Caco-2 (cell line): ENCODE data around the gene MS4A1. TPM values are rescaled to one million over a fixed set of nuclear protein-coding genes. Genes with fewer than 3 reads are reported as not detected.

Source experiments
- Bru-seq: library from RNA; stranded (reverse); fragments of 400-500 nt; gene quantifications from one replicate; lab custom pipeline; 2021; lab: Mats Ljungman, UMichigan
- BruChase-seq, 2 experiments: library from RNA; stranded (reverse); fragments of 400-500 nt; gene quantifications; one replicate each; lab custom pipeline; 2021; lab: Mats Ljungman, UMichigan
- BruUV-seq: library from RNA; stranded (reverse); fragments of 400-500 nt; replicated peaks from 2 replicates; lab custom pipeline; 2021; lab: Mats Ljungman, UMichigan
- CTCF ChIA-PET: fragments of 300-600 bp; sonication (Branson Sonifier 250); formaldehyde crosslinking; loops from one replicate; lab custom pipeline; 2022; ENCODE audit warnings: antibody characterized with exemption; lab: Charles Lee
- POLR2A ChIA-PET: fragments of 300-600 bp; sonication (Branson Sonifier 250); formaldehyde crosslinking; loops from one replicate; lab custom pipeline; 2022; ENCODE audit warnings: antibody characterized with exemption; lab: Charles Lee
- DNase-seq, 2 experiments: peaks; one replicate each; pipeline versions ENCODE4 v3.0.0 to v3.0.0-alpha.2; 2020 to 2022
- H3K27me3 ChIP-seq: replicated peaks from 2 replicates; pipeline ENCODE4 v1.6.0; 2011; ENCODE audit warnings: low read length; ENCODE audit not compliant: control insufficient read depth, insufficient read depth
- H3K36me3 ChIP-seq: 2 replicates; pipeline ENCODE4 v1.5.1; 2011; ENCODE audit warnings: low read length; ENCODE audit not compliant: control insufficient read depth, insufficient read depth
- H3K4me1 ChIP-seq: fragments of 250-450 bp; sonication (Bioruptor Pico); 2 replicates; pipeline ENCODE4 v1.5.1; 2020; ENCODE audit warnings: mild to moderate bottlenecking
- H3K4me3 ChIP-seq: 2 replicates; pipeline ENCODE4 v1.5.1; 2011; ENCODE audit warnings: low read depth, mild to moderate bottlenecking, control low read depth, low read length
- H3K9me3 ChIP-seq: fragments of 250-450 bp; sonication (Bioruptor Pico); 2 replicates; pipeline ENCODE4 v1.5.1; 2020; ENCODE audit warnings: mild to moderate bottlenecking, moderate library complexity
- H3K27ac Mint-ChIP-seq: one replicate; pipeline ENCODE4 v1.8.0; 2022; ENCODE audit warnings: mixed read lengths; ENCODE audit not compliant: unreplicated experiment
- H3K27me3 Mint-ChIP-seq: one replicate; pipeline ENCODE4 v1.8.0; 2022; ENCODE audit warnings: mixed read lengths; ENCODE audit not compliant: insufficient read depth, unreplicated experiment
- H3K36me3 Mint-ChIP-seq: one replicate; pipeline ENCODE4 v1.8.0; 2022; ENCODE audit warnings: mild to moderate bottlenecking, mixed read lengths; ENCODE audit not compliant: insufficient read depth, unreplicated experiment
- H3K4me1 Mint-ChIP-seq: one replicate; pipeline ENCODE4 v1.8.0; 2022; ENCODE audit warnings: low read depth, mixed read lengths; ENCODE audit not compliant: unreplicated experiment
- H3K4me3 Mint-ChIP-seq: one replicate; pipeline ENCODE4 v1.8.0; 2022; ENCODE audit warnings: mild to moderate bottlenecking, moderate library complexity, mixed read lengths; ENCODE audit not compliant: unreplicated experiment
- H3K9me3 Mint-ChIP-seq: one replicate; pipeline ENCODE4 v1.8.0; 2022; ENCODE audit warnings: mixed read lengths; ENCODE audit not compliant: unreplicated experiment
- CTCF ChIP-seq, 2 experiments: fragments of 200-600 bp in 1 of 2; IDR thresholded peaks; 1 replicate in 1 of 2; 2 replicates in 1 of 2; pipeline versions ENCODE4 v1.5.1 to v1.8.0; 2011 to 2022; ENCODE audit warnings: antibody characterized with exemption in 1 of 2, control low read depth in 1 of 2, inconsistent platforms in 1 of 2, low read depth in 1 of 2, low read length in 1 of 2, mild to moderate bottlenecking in 1 of 2, moderate library complexity in 1 of 2; ENCODE audit not compliant: insufficient read depth in 1 of 2, severe bottlenecking in 1 of 2, unreplicated experiment in 1 of 2
- intact Hi-C: fragments of 100-400 bp; cut with micrococcal nuclease; formaldehyde crosslinking; loops from one replicate; pipeline ENCODE4 v1.10.0; 2022; ENCODE audit not compliant: unreplicated experiment
- long read RNA-seq: library from polyadenylated mRNA; stranded (forward); transcript quantifications from one replicate; pipeline ENCODE4 v2.0.0, GENCODE V29; 2022
- total RNA-seq: library from RNA; stranded (reverse); gene quantifications from 2 replicates; pipeline ENCODE4 v1.2.3, GENCODE V29; 2022

MS4A1 gene
- not detected in 2 replicates for total RNA-seq
- not detected for Bru-seq, nascent RNA
- not detected for BruChase-seq, experiment 1, labeled RNA remaining after a 2-hour chase
- BruChase-seq, experiment 2, labeled RNA remaining after a 6-hour chase = not detected
- long read RNA-seq = 0 reads

DNA sequence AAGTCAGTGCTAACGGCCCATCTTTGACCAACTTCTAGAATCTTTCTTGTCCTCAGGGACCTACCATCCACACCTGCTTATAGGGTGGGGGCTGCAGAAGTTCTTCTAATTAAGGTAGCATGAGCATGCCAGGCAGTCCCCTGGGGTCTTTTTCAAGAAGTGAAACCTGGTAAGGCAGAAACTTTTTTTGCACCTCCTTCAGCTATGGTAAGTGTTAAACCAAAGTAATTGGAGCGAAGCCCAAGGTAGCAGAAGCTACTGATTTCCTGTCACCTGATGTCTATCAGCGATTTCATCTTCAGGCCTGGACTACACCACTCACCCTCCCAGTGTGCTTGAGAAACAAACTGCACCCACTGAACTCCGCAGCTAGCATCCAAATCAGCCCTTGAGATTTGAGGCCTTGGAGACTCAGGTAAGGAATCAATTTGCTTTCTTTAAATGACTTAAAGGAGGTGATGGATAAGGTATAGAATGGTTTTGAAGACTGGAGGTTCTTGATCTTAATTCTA, at the start of gene MS4A1:
TSS of gene MS4A1 (plus strand) at position 317 of the 512 bp plus-strand sequence. CDS start 6,528 bp downstream, outside the sequence.
- POLR2A ChIA-PET = no interaction called here
- CTCF ChIA-PET = no interaction called here
- Mint-ChIP-seq H3K36me3 (no peaks in the 10 kb centered on the region), H3K27me3 (peaks cover 10% of the 10 kb centered on the region), H3K27ac (no peak within 1 kb of the TSS), H3K9me3 (no peaks in the 10 kb centered on the region), H3K4me1 (no peaks in the 10 kb centered on the region), H3K4me3 (no peak within 1 kb of the TSS)
- Histone ChIP-seq H3K9me3 (no peaks in the 10 kb centered on the region), H3K4me3 (no peak within 1 kb of the TSS), H3K27me3 (no peaks in the 10 kb centered on the region), H3K4me1 (no peaks in the 10 kb centered on the region), H3K36me3 (no peaks in the 10 kb centered on the region)
- no TSS peak for BruUV-seq
- intact Hi-C loops = no loop called here
- no peak for DNase-seq
- TF ChIP-seq CTCF (IDR thresholded peaks at IDR 0.05; ENCODE audit: insufficient read depth in 1 of 2, low read depth in 1 of 2, low read length in 1 of 2, severe bottlenecking in 1 of 2, unreplicated experiment in 1 of 2) = no peak

DNA sequence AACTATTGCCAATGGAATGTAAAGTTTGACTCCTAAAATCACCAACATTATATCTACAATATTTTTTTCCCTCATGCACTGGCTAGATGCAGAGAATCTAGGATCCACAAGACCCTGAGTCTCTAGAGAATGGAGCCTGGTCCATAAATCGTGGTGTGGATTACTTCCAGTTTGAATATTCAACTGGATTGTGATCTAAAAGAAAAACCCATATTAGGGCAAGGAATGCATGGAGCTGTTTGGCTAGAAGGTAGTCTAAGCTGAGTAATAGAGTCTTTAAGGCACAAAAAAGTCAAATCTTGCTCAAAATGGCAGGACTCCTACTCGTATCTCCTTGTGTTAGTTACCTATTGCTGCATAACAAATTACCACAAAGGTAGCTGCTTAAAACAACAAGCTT, 35.6 kb upstream of the MS4A1 start:
- no peak for DNase-seq
- Mint-ChIP-seq H3K27me3 (no peaks in the 10 kb centered on the region), H3K4me1 (no peaks in the 10 kb centered on the region), H3K9me3 (peaks cover 12% of the 10 kb centered on the region), H3K36me3 (no peaks in the 10 kb centered on the region), H3K4me3 (no peak overlapping the region), H3K27ac (no peak overlapping the region)
- TF ChIP-seq CTCF (IDR thresholded peaks at IDR 0.05; ENCODE audit: insufficient read depth in 1 of 2, low read depth in 1 of 2, low read length in 1 of 2, severe bottlenecking in 1 of 2, unreplicated experiment in 1 of 2) = no peak
- Histone ChIP-seq H3K36me3 (no peaks in the 10 kb centered on the region), H3K4me1 (no peaks in the 10 kb centered on the region), H3K4me3 (no peak overlapping the region), H3K9me3 (no peaks in the 10 kb centered on the region), H3K27me3 (no peaks in the 10 kb centered on the region)
- intact Hi-C loops = no loop called here
- no TSS peak for BruUV-seq
- POLR2A ChIA-PET = no interaction called here
- CTCF ChIA-PET = no interaction called here

GRCh38 chr11:60422609-60423008, 33.0 kb upstream of the MS4A1 start:
- BruUV-seq = no TSS peak
- Histone ChIP-seq H3K4me1 (no peaks in the 10 kb centered on the region), H3K4me3 (no peak overlapping the region), H3K27me3 (no peaks in the 10 kb centered on the region), H3K9me3 (no peaks in the 10 kb centered on the region), H3K36me3 (no peaks in the 10 kb centered on the region)
- Mint-ChIP-seq H3K27me3 (no peaks in the 10 kb centered on the region), H3K27ac (no peak overlapping the region), H3K4me3 (no peak overlapping the region), H3K36me3 (no peaks in the 10 kb centered on the region), H3K9me3 (peaks cover 12% of the 10 kb centered on the region), H3K4me1 (no peaks in the 10 kb centered on the region)
- no peak for TF ChIP-seq CTCF (IDR thresholded peaks at IDR 0.05; ENCODE audit: insufficient read depth in 1 of 2, low read depth in 1 of 2, low read length in 1 of 2, severe bottlenecking in 1 of 2, unreplicated experiment in 1 of 2)
- DNase-seq = no peak
- intact Hi-C loops = no loop called here
- ChIA-PET CTCF (no interaction called here), POLR2A (interaction anchor here (0.6 kb wide), 1 partner anchor 814 kb away, joined by 3 read pairs; no protein-coding TSS in a partner anchor)
